LNCAP (cell line): ENCODE measurements around the gene SRY.

ENCODE experiments used
- CTCF ChIP-seq: fragments of 450-650 bp; IDR thresholded peaks from 2 replicates; pipeline ENCODE4 v1.5.1; 2017; ENCODE audit warnings: mild to moderate bottlenecking

SRY gene

GRCh38 chrY:2787600-2787999, at the start of gene SRY:
Gene SRY, minus strand, starts transcription at chrY:2787682. Its CDS starts 79 bp downstream, at chrY:2787603.
- no peak for TF ChIP-seq CTCF

- TF ChIP-seq CTCF: no peak
Measured at GRCh38 chrY:2837078-2837477, 49.6 kb upstream of the SRY start.

- TF ChIP-seq CTCF: no peak
Measured at GRCh38 chrY:2835230-2835629, 47.7 kb upstream of the SRY start.

GRCh38 chrY:2828497-2828896, 41.0 kb upstream of the SRY start:
- no peak for TF ChIP-seq CTCF

- TF ChIP-seq CTCF: no peak
Measured at GRCh38 chrY:2824471-2824870, 37.0 kb upstream of the SRY start.

- peak; percentile 41; the same call in 1 of the 2 replicates for TF ChIP-seq CTCF
Measured at GRCh38 chrY:2800246-2800645, 12.8 kb upstream of the SRY start.

GRCh38 chrY:2797991-2798390, 10.5 kb upstream of the SRY start:
- no peak for TF ChIP-seq CTCF

- no peak for TF ChIP-seq CTCF
Measured at GRCh38 chrY:2796977-2797523, 9.6 kb upstream of the SRY start.
